SJSA1 (cell line): ENCODE data around the gene TSSK2. TPM values are rescaled to one million over a fixed set of nuclear protein-coding genes. Genes with fewer than 3 reads are reported as not detected.

Experiments used
- DNase-seq, 2 experiments: peaks; one replicate each; pipeline ENCODE4 v3.0.0-alpha.2; 2015 to 2020; ENCODE audit warnings: low spot score in 2 of 2, low read depth in 1 of 2
- H3K27ac ChIP-seq: fragments of 250-450 bp; sonication (Bioruptor Pico); 2 replicates; pipeline ENCODE4 v1.5.1; 2020; ENCODE audit warnings: mild to moderate bottlenecking, moderate library complexity
- H3K27me3 ChIP-seq: fragments of 250-450 bp; sonication (Bioruptor Pico); replicated peaks from 2 replicates; pipeline ENCODE4 v1.5.1; 2020; ENCODE audit warnings: mild to moderate bottlenecking, moderate library complexity
- H3K36me3 ChIP-seq: fragments of 250-450 bp; sonication (Bioruptor Pico); 2 replicates; pipeline ENCODE4 v1.5.1; 2020; ENCODE audit warnings: mild to moderate bottlenecking
- H3K4me1 ChIP-seq: fragments of 250-450 bp; sonication (Bioruptor Pico); replicated peaks from 2 replicates; pipeline ENCODE4 v1.6.1; 2021; ENCODE audit warnings: mild to moderate bottlenecking
- H3K4me3 ChIP-seq: fragments of 250-450 bp; sonication (Bioruptor Pico); 2 replicates; pipeline ENCODE4 v1.5.1; 2020; ENCODE audit warnings: mild to moderate bottlenecking
- H3K9me3 ChIP-seq: fragments of 250-450 bp; sonication (Bioruptor Pico); replicated peaks from 2 replicates; pipeline ENCODE4 v1.5.1; 2020; ENCODE audit warnings: mild to moderate bottlenecking
- total RNA-seq: library from RNA; depleted of rRNA; stranded (reverse); fragments of >200 nt; shearing (Covaris generic); gene quantifications from 2 replicates; pipeline ENCODE4 v1.2.3, GENCODE V29; 2014

Gene TSSK2
- total RNA-seq, 1 experiment from 2014 or later = not detected

GRCh38 chr22:19134176-19134831 lies 3.2 kb downstream of the TSSK2 start:
- no peak overlapping the region for H3K4me3 ChIP-seq
- no peaks in the 10 kb centered on the region for H3K27me3 ChIP-seq
- H3K27ac ChIP-seq = no peak overlapping the region
- no peaks in the 10 kb centered on the region for H3K4me1 ChIP-seq
- no peaks in the 10 kb centered on the region for H3K9me3 ChIP-seq
- peaks cover 72% of the 10 kb centered on the region for H3K36me3 ChIP-seq
- no peak for DNase-seq

DNA sequence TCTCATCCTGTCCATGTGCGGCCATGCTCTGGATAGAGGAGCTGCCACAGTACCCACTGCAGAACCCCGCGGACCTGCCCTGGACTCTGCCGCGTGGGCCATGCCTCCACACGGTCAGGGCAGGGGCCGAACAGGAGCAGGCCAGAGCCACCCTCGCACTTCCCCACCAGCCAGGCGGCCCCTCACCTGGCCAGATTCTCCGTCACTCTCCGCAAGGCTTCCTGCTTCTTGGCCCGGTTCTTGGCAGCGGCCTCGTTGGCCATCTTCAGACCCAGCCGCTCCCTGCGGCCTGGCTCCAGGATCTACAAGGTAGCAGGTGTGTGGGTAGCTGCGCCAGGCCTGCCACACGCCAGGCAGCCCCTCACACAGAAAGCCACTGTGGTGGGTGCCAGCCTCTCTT lies 3.8 kb downstream of the TSSK2 start:
- no peak overlapping the region for H3K27ac ChIP-seq
- H3K4me1 ChIP-seq = no peaks in the 10 kb centered on the region
- H3K27me3 ChIP-seq = no peaks in the 10 kb centered on the region
- DNase-seq = no peak
- H3K9me3 ChIP-seq = no peaks in the 10 kb centered on the region
- peaks cover 77% of the 10 kb centered on the region for H3K36me3 ChIP-seq
- no peak overlapping the region for H3K4me3 ChIP-seq

DNA sequence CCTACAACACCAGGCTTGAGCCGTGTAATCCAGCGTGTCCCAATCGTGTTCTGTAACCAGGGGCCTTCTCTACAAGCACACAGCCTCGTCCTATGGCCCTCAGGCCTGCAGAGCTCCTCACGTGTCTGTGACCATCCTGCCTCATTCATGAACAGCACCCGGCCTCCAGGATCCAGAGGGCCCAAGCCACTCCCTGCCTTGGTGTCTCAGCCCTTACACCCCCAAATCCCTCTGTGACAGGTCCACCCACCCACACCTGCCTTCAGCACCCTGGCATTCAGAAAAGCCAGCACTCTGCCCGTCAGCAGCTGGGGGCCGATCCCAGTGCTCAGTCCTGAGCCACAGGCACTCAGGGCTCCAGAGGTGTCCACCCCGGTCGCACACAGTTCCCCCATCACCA lies 5.8 kb downstream of the TSSK2 start:
- H3K9me3 ChIP-seq = no peaks in the 10 kb centered on the region
- no peak for DNase-seq
- no peak overlapping the region for H3K4me3 ChIP-seq
- H3K27me3 ChIP-seq = no peaks in the 10 kb centered on the region
- H3K4me1 ChIP-seq = no peaks in the 10 kb centered on the region
- peaks cover 93% of the 10 kb centered on the region for H3K36me3 ChIP-seq
- no peak overlapping the region for H3K27ac ChIP-seq

- Histone ChIP-seq H3K4me1 (no peaks in the 10 kb centered on the region), H3K4me3 (no peak overlapping the region), H3K27me3 (no peaks in the 10 kb centered on the region), H3K27ac (no peak overlapping the region), H3K9me3 (no peaks in the 10 kb centered on the region), H3K36me3 (peaks cover 93% of the 10 kb centered on the region)
- no peak for DNase-seq
These were observed 6.5 kb downstream of the TSSK2 start for GRCh38 chr22:19137384-19138216.

DNA sequence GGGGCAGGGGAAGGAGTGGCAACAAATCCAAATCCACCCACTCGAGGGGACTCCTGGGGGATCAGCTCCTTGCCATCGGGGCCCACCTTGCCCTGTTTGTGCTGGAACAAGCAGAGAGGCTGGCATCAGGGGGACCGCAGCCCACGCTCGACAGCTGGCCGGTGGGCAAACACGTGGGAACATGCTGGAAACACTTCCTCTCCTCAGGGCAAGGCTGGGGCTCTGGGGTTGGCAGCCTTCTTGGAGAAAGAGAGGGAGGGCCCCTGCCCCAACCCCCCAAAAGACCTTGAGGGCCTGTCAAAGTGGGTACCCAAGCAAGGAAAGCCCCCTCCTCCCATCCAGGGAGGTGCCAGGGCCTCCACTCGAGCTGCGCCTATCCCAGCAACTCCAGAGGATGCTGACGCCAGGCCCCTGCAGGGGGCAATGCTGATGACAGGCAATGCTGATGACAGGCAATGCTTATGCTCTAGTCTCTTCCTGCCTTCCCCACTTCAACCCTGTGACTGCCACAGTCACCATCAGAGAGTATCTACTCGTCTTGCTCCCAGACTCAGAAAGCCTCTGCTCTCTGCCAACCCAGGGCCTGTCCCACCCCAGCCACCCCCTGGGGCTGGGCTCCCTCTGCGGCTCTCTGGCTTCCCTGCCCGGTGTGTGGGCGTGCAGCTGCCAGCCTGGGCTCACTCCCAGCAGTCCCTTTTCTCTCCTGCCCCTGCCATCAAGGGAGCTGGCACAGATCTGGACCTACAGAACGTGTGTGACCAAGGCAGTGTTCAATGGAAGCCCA lies 7.3 kb downstream of the TSSK2 start:
- no peak overlapping the region for H3K4me3 ChIP-seq
- H3K4me1 ChIP-seq = peaks cover 1% of the 10 kb centered on the region
- no peaks in the 10 kb centered on the region for H3K9me3 ChIP-seq
- H3K27me3 ChIP-seq = no peaks in the 10 kb centered on the region
- H3K36me3 ChIP-seq = peaks cover 87% of the 10 kb centered on the region
- no peak overlapping the region for H3K27ac ChIP-seq
- DNase-seq = no peak

DNA sequence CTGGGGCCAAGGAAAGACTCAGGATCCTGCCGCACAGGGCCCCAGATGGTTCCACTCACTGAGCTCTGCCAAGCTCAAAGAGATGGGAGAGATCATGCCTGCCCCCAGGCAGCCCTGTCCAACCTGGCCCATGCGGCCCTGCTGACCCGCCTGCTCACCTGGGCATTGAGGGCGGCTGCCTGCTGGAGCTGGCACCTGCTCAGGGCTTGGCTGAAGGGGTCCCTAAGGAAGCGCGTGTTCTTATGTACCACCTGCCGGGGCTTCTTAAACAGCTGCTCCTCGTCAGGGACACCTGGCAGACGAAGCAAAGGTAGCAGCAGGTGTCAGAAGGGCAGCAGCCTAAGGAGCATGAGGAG lies 7.9 kb downstream of the TSSK2 start:
- H3K9me3 ChIP-seq = no peaks in the 10 kb centered on the region
- H3K36me3 ChIP-seq = peaks cover 81% of the 10 kb centered on the region
- no peak overlapping the region for H3K27ac ChIP-seq
- DNase-seq = no peak
- no peak overlapping the region for H3K4me3 ChIP-seq
- no peaks in the 10 kb centered on the region for H3K27me3 ChIP-seq
- peaks cover 5% of the 10 kb centered on the region for H3K4me1 ChIP-seq

GRCh38 chr22:19139974-19140373 lies 8.9 kb downstream of the TSSK2 start:
- Histone ChIP-seq H3K4me3 (no peak overlapping the region), H3K36me3 (peaks cover 71% of the 10 kb centered on the region), H3K4me1 (peaks cover 5% of the 10 kb centered on the region), H3K27ac (no peak overlapping the region), H3K27me3 (no peaks in the 10 kb centered on the region), H3K9me3 (no peaks in the 10 kb centered on the region)
- no peak for DNase-seq

DNA sequence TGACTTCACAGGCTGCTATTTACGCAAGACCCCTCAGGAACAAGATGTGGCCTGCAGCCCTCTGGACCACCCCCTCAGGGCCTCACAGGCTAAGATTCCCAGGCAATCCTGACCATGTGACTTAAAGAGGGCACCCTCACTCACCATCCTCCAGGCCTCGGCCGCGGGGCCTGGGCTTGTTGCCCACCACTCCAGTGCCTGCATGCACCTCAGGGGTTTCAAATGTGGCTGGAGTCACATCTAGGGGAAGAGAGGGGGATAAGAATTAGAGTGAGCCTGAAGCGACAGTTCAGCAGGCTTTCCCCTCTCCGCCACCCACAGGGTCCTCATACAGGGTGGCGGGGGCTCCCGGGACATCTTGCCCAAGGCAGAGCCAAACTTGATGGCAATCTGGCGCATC lies 11.3 kb downstream of the TSSK2 start:
- Histone ChIP-seq H3K36me3 (peaks cover 54% of the 10 kb centered on the region), H3K27me3 (peaks cover 8% of the 10 kb centered on the region), H3K27ac (no peak overlapping the region), H3K4me3 (no peak overlapping the region), H3K9me3 (no peaks in the 10 kb centered on the region), H3K4me1 (peaks cover 5% of the 10 kb centered on the region)
- DNase-seq = no peak

- no peak overlapping the region for H3K27ac ChIP-seq
- H3K4me3 ChIP-seq = peak overlapping the region; percentile 57; the same call in 1 of the 2 replicates
- H3K27me3 ChIP-seq = peaks cover 16% of the 10 kb centered on the region
- peaks cover 46% of the 10 kb centered on the region for H3K36me3 ChIP-seq
- H3K9me3 ChIP-seq = no peaks in the 10 kb centered on the region
- no peak for DNase-seq
- H3K4me1 ChIP-seq = peaks cover 5% of the 10 kb centered on the region
These were observed 12.1 kb downstream of the TSSK2 start for GRCh38 chr22:19143212-19143611.

DNA sequence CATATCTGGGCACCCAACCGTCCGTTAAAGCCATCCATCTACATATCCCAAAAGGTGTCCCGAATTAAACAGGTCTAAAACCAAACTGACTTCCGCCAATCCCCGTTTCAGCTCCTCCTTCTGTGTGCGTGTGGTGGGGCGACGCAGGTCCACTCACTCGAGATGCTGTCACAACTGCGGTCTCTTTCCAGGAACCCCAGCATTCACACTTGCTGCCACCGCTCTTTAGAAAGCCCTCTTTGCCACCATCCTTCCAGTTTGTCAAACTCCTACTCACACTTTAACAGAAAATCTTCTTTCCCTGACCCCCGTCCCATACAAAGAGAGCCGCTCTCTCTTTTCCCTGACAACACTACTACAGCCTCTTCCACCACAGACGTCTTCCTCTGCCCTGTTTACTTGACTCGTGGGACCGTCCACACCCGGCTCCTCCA lies 12.9 kb downstream of the TSSK2 start:
- DNase-seq = no peak
- H3K4me3 ChIP-seq = peak overlapping the region; percentile 57
- no peaks in the 10 kb centered on the region for H3K9me3 ChIP-seq

GRCh38 chr22:19146215-19146968 lies 15.3 kb downstream of the TSSK2 start:
- H3K4me1 ChIP-seq = peaks cover 14% of the 10 kb centered on the region
- no peaks in the 10 kb centered on the region for H3K9me3 ChIP-seq
- peaks cover 14% of the 10 kb centered on the region for H3K36me3 ChIP-seq
- H3K4me3 ChIP-seq = no peak overlapping the region
- H3K27ac ChIP-seq = no peak overlapping the region
- H3K27me3 ChIP-seq = peaks cover 42% of the 10 kb centered on the region
- DNase-seq = no peak

More for the DNA sequence above, 12.9 kb downstream of the TSSK2 start:
- H3K36me3 ChIP-seq = peaks cover 38% of the 10 kb centered on the region
- H3K27ac ChIP-seq = peak overlapping the region; percentile 18; the same call in 1 of the 2 replicates
- peaks cover 7% of the 10 kb centered on the region for H3K4me1 ChIP-seq
- peaks cover 23% of the 10 kb centered on the region for H3K27me3 ChIP-seq

GRCh38 chr22:19147195-19147780 lies 16.2 kb downstream of the TSSK2 start:
- Histone ChIP-seq H3K27me3 (peaks cover 51% of the 10 kb centered on the region), H3K9me3 (no peaks in the 10 kb centered on the region), H3K27ac (no peak overlapping the region), H3K36me3 (peaks cover 5% of the 10 kb centered on the region), H3K4me1 (peaks cover 14% of the 10 kb centered on the region), H3K4me3 (no peak overlapping the region)
- DNase-seq = no peak

- no peak for DNase-seq
- Histone ChIP-seq H3K4me3 (no peak overlapping the region), H3K27ac (no peak overlapping the region), H3K36me3 (no peaks in the 10 kb centered on the region), H3K4me1 (peaks cover 12% of the 10 kb centered on the region), H3K9me3 (no peaks in the 10 kb centered on the region), H3K27me3 (peaks cover 61% of the 10 kb centered on the region)
These were observed 17.4 kb downstream of the TSSK2 start for GRCh38 chr22:19148417-19149046.
